Measurements from ENCODE around the gene FAM111A. TPM values are rescaled to one million over a fixed set of nuclear protein-coding genes. Genes with fewer than 3 reads are reported as not detected.

The FAM111A gene
- polyA plus RNA-seq, 1 of the 3 experiments (the other 2 are of a cell fraction), result 5.9 TPM

DNA sequence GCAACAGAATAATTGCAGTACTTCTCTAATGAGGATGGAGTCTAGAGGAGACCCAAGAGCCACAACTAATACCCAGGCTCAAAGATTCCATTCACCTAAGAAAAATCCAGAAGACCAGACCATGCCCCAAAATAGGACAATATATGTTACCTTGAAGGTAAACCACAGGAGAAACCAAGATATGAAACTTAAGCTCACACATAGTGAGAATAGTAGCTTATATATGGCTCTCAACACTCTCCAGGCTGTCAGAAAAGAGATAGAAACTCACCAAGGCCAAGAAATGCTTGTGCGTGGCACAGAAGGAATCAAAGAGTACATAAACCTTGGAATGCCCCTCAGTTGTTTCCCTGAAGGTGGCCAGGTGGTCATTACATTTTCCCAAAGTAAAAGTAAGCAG is 9.1 kb downstream of the FAM111A start:
- H3K4me1 ChIP-seq (ENCODE audit: control insufficient read depth in 1 of 2, insufficient read depth in 2 of 2, low read depth in 1 of 2, low read length in 1 of 2), result no peaks in the 10 kb centered on the region
- H3K36me3 ChIP-seq (replicated peaks in 1 of 2; ENCODE audit: control insufficient read depth in 1 of 2, insufficient read depth in 2 of 2, low read length in 1 of 2), result peaks cover 0 to 4% of the 10 kb centered on the region in 2 experiments
- H3K9me2 ChIP-seq, result no peaks in the 10 kb centered on the region
- no peak overlapping the region for H3K27ac ChIP-seq (ENCODE audit: low read depth in 2 of 2, low read length in 1 of 2)
- H3F3A ChIP-seq (replicated peaks; ENCODE audit: insufficient read depth), result no peaks in the 10 kb centered on the region
- no peaks in the 10 kb centered on the region for H4K20me1 ChIP-seq (ENCODE audit: insufficient read depth)
- H3K79me2 ChIP-seq (ENCODE audit: insufficient read depth), result no peaks in the 10 kb centered on the region
- no peak overlapping the region for H3K9ac ChIP-seq
- no peak overlapping the region for H3K4me2 ChIP-seq
- POLR2A ChIA-PET, result no interaction called here
- H3K27me3 ChIP-seq (ENCODE audit: insufficient read depth), result no peaks in the 10 kb centered on the region
- CTCF ChIA-PET, result interaction anchor here (1.9 kb wide), 1 partner anchor 16 kb away, joined by 10 read pairs; no protein-coding TSS in a partner anchor
- WGBS (ENCODE audit: low lambda C conversion rate), result 68% methylated on average over 1 of the region's 1 CpG
- DNase-seq, result no peak
- H2AFZ ChIP-seq (ENCODE audit: low read depth), result no peak overlapping the region
- no peak overlapping the region for H3K4me3 ChIP-seq (ENCODE audit: low read depth in 2 of 2, low read length in 1 of 2)
- no peaks in the 10 kb centered on the region for H3K9me3 ChIP-seq
- TF ChIP-seq TCF12 (IDR thresholded peaks at IDR 0.05), result no peak
- TF ChIP-seq, protein P1, sequence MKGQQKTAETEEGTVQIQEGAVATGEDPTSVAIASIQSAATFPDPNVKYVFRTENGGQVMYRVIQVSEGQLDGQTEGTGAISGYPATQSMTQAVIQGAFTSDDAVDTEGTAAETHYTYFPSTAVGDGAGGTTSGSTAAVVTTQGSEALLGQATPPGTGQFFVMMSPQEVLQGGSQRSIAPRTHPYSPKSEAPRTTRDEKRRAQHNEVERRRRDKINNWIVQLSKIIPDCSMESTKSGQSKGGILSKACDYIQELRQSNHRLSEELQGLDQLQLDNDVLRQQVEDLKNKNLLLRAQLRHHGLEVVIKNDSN (IDR thresholded peaks at IDR 0.05; ENCODE audit: borderline replicate concordance, low read depth), result no peak
- TF ChIP-seq, protein P2, sequence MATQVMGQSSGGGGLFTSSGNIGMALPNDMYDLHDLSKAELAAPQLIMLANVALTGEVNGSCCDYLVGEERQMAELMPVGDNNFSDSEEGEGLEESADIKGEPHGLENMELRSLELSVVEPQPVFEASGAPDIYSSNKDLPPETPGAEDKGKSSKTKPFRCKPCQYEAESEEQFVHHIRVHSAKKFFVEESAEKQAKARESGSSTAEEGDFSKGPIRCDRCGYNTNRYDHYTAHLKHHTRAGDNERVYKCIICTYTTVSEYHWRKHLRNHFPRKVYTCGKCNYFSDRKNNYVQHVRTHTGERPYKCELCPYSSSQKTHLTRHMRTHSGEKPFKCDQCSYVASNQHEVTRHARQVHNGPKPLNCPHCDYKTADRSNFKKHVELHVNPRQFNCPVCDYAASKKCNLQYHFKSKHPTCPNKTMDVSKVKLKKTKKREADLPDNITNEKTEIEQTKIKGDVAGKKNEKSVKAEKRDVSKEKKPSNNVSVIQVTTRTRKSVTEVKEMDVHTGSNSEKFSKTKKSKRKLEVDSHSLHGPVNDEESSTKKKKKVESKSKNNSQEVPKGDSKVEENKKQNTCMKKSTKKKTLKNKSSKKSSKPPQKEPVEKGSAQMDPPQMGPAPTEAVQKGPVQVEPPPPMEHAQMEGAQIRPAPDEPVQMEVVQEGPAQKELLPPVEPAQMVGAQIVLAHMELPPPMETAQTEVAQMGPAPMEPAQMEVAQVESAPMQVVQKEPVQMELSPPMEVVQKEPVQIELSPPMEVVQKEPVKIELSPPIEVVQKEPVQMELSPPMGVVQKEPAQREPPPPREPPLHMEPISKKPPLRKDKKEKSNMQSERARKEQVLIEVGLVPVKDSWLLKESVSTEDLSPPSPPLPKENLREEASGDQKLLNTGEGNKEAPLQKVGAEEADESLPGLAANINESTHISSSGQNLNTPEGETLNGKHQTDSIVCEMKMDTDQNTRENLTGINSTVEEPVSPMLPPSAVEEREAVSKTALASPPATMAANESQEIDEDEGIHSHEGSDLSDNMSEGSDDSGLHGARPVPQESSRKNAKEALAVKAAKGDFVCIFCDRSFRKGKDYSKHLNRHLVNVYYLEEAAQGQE (IDR thresholded peaks at IDR 0.05; ENCODE audit: low read depth, low read length), result no peak

GRCh38 chr11:59152312-59152951 is 9.8 kb downstream of the FAM111A start:
- Histone ChIP-seq H3F3A (replicated peaks; ENCODE audit: insufficient read depth) (no peaks in the 10 kb centered on the region), H2AFZ (ENCODE audit: low read depth) (no peak overlapping the region), H3K36me3 (replicated peaks in 1 of 2; ENCODE audit: control insufficient read depth in 1 of 2, insufficient read depth in 2 of 2, low read length in 1 of 2) (peaks cover 0 to 4% of the 10 kb centered on the region in 2 experiments), H3K79me2 (ENCODE audit: insufficient read depth) (no peaks in the 10 kb centered on the region), H3K9me2 (no peaks in the 10 kb centered on the region), H3K9me3 (no peaks in the 10 kb centered on the region), H3K27me3 (ENCODE audit: insufficient read depth) (no peaks in the 10 kb centered on the region), H4K20me1 (ENCODE audit: insufficient read depth) (no peaks in the 10 kb centered on the region), H3K9ac (no peak overlapping the region), H3K27ac (ENCODE audit: low read depth in 2 of 2, low read length in 1 of 2) (no peak overlapping the region), H3K4me2 (no peak overlapping the region), H3K4me1 (ENCODE audit: control insufficient read depth in 1 of 2, insufficient read depth in 2 of 2, low read depth in 1 of 2, low read length in 1 of 2) (no peaks in the 10 kb centered on the region), H3K4me3 (ENCODE audit: low read depth in 2 of 2, low read length in 1 of 2) (no peak overlapping the region)
- no peak for DNase-seq
- ChIA-PET POLR2A (no interaction called here), CTCF (interaction anchor here (1.9 kb wide), 1 partner anchor 16 kb away, joined by 10 read pairs; no protein-coding TSS in a partner anchor)
- TF ChIP-seq USF2 (IDR thresholded peaks at IDR 0.05; ENCODE audit: borderline replicate concordance, low read depth, low read length), result no peak
- 85% methylated on average over 8 of the region's 8 CpGs for WGBS (ENCODE audit: low lambda C conversion rate)
